SW480 (cell line): ENCODE data around the gene USH2A.

Experiments used
- DNase-seq: peaks from one replicate; pipeline ENCODE4 v3.0.0-alpha.2; 2016; ENCODE audit warnings: low spot score

Gene USH2A

GRCh38 chr1:216270086-216270773, 153.0 kb downstream of the USH2A start:
- DNase-seq = no peak

- DNase-seq = no peak
These were observed 161.6 kb downstream of the USH2A start for GRCh38 chr1:216261631-216262030.

- no peak for DNase-seq
These were observed 164.4 kb downstream of the USH2A start for GRCh38 chr1:216258856-216259255.

- no peak for DNase-seq
These were observed 164.9 kb downstream of the USH2A start for GRCh38 chr1:216258386-216258785.

- DNase-seq = no peak
These were observed 172.4 kb downstream of the USH2A start for GRCh38 chr1:216250861-216251260.

- no peak for DNase-seq
These were observed 174.6 kb downstream of the USH2A start for GRCh38 chr1:216248628-216249027.

- no peak for DNase-seq
These were observed 175.3 kb downstream of the USH2A start for GRCh38 chr1:216247937-216248336.

GRCh38 chr1:216246577-216247203, 176.6 kb downstream of the USH2A start:
- DNase-seq = no peak

- DNase-seq = no peak
These were observed 184.4 kb downstream of the USH2A start for GRCh38 chr1:216238844-216239243.

GRCh38 chr1:216237927-216238542, 185.2 kb downstream of the USH2A start:
- DNase-seq = no peak

GRCh38 chr1:216224233-216224632, 199.0 kb downstream of the USH2A start:
- DNase-seq = peak; percentile 1

- no peak for DNase-seq
These were observed 199.8 kb downstream of the USH2A start for GRCh38 chr1:216223486-216223885.

- no peak for DNase-seq
These were observed 201.0 kb downstream of the USH2A start for GRCh38 chr1:216222288-216222687.

GRCh38 chr1:216221260-216221700, 202.0 kb downstream of the USH2A start:
- DNase-seq = peak; percentile 76

GRCh38 chr1:216216305-216216704, 206.9 kb downstream of the USH2A start:
- no peak for DNase-seq

GRCh38 chr1:216215169-216215568, 208.1 kb downstream of the USH2A start:
- no peak for DNase-seq

- DNase-seq = no peak
These were observed 210.4 kb downstream of the USH2A start for GRCh38 chr1:216212826-216213225.

- DNase-seq = no peak
These were observed 213.2 kb downstream of the USH2A start for GRCh38 chr1:216210081-216210480.

GRCh38 chr1:216209125-216209524, 214.1 kb downstream of the USH2A start:
- no peak for DNase-seq

- DNase-seq = no peak
These were observed 216.1 kb downstream of the USH2A start for GRCh38 chr1:216207154-216207553.

- no peak for DNase-seq
These were observed 218.1 kb downstream of the USH2A start for GRCh38 chr1:216205176-216205575.

- DNase-seq = no peak
These were observed 221.3 kb downstream of the USH2A start for GRCh38 chr1:216201946-216202345.

- no peak for DNase-seq
These were observed 222.3 kb downstream of the USH2A start for GRCh38 chr1:216200941-216201340.
